ENCODE data around the gene USP51. TPM values are rescaled to one million over a fixed set of nuclear protein-coding genes. Genes with fewer than 3 reads are reported as not detected.

USP51 gene
- total and polyA plus RNA-seq, 2 of the 13 experiments (the other 11 are each of a cell fraction or from before 2014, with no cell fraction given): not detected

- TF ChIP-seq CEBPZ (IDR thresholded peaks at IDR 0.05; ENCODE audit: low read length): no peak
- no peak for TF ChIP-seq TFDP1 (CRISPR knock-in tag; IDR thresholded peaks at IDR 0.05; ENCODE audit: borderline replicate concordance)
- no peak for TF ChIP-seq PBX2 (CRISPR knock-in tag; IDR thresholded peaks at IDR 0.05)
- TF ChIP-seq ZFAT (CRISPR knock-in tag; conservative IDR thresholded peaks at IDR 0.05): no peak
- TF ChIP-seq ZBTB37 (CRISPR knock-in tag; IDR thresholded peaks at IDR 0.05): no peak
- no peak for TF ChIP-seq ZNF207 (IDR thresholded peaks at IDR 0.05; ENCODE audit: borderline replicate concordance)
- no peak for TF ChIP-seq ATF1 (CRISPR knock-in tag; IDR thresholded peaks at IDR 0.05)
- TF ChIP-seq ZNF646 (CRISPR knock-in tag; IDR thresholded peaks at IDR 0.05): no peak
Observed at GRCh38 chrX:55451141-55451540, 38.5 kb downstream of the USP51 start (continued).

Measured in HepG2 (cell line).